Spleen (tissue), 7 donors: Measurements from ENCODE around the gene SCN1B.

ENCODE experiments used
- POLR2A ChIP-seq, 3 donors: fragments of 450-650 bp; IDR thresholded peaks; one replicate each; pipeline ENCODE4 v1.5.1; 2017; ENCODE audit warnings: antibody characterized with exemption in 3 of 3, mild to moderate bottlenecking in 1 of 3
- POLR2AphosphoS5 ChIP-seq, 3 donors: sonication (generic); formaldehyde crosslinking; IDR thresholded peaks; one replicate each; pipeline ENCODE4 v1.5.1; 2017; ENCODE audit warnings: antibody characterized with exemption in 3 of 3
- TF ChIP-seq, protein P1 (sequence below), 11 experiments: fragments of 200-600 bp in 7 of 11; fragments of 450-650 bp in 4 of 11; sonication (generic) in 4 of 11; IDR thresholded peaks in 8 of 11; conservative IDR thresholded peaks in 3 of 11; 1 replicate in 7 of 11; 2 replicates in 4 of 11; pipeline versions ENCODE4 v1.4.0 to v1.8.0; 2016 to 2021; ENCODE audit warnings: antibody characterized with exemption in 11 of 11, inconsistent platforms in 4 of 11, mild to moderate bottlenecking in 1 of 11
- donor health status: DM: no; HTN: no; CAD: no; lungs with moderate emphysema.
- donor health status: DM: no; HTN: no; CAD: no.
- donor health status: DM: no; HTN: no; CAD: no.

DNA sequence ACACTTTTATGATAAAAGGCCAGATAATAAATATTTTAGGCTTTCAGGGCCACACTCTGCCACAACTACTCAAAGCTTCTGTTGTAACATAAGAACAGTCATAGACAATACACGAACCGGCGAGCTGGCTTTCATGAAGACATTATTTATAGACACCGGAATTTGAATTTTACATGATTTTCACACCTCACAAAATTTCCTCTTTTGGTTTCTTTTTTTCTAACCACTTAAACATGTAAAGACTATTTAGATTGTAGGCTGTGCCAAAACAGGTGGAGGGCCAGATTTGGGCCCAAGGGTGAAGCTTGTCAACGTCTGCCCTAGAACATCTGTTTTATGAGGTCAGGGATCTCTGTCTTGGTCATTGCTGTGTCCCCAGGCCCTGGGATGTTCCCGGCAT is 55.7 kb downstream of the SCN1B start:
- TF ChIP-seq, protein P1, sequence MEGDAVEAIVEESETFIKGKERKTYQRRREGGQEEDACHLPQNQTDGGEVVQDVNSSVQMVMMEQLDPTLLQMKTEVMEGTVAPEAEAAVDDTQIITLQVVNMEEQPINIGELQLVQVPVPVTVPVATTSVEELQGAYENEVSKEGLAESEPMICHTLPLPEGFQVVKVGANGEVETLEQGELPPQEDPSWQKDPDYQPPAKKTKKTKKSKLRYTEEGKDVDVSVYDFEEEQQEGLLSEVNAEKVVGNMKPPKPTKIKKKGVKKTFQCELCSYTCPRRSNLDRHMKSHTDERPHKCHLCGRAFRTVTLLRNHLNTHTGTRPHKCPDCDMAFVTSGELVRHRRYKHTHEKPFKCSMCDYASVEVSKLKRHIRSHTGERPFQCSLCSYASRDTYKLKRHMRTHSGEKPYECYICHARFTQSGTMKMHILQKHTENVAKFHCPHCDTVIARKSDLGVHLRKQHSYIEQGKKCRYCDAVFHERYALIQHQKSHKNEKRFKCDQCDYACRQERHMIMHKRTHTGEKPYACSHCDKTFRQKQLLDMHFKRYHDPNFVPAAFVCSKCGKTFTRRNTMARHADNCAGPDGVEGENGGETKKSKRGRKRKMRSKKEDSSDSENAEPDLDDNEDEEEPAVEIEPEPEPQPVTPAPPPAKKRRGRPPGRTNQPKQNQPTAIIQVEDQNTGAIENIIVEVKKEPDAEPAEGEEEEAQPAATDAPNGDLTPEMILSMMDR (IDR thresholded peaks at IDR 0.05 in 8 of 11, conservative IDR thresholded peaks at IDR 0.05 in 3 of 11): no peak
- no peak for TF ChIP-seq POLR2AphosphoS5 (IDR thresholded peaks at IDR 0.05)
- no peak for TF ChIP-seq POLR2A (IDR thresholded peaks at IDR 0.05)
